Osteoblast (primary cell): ENCODE measurements around the gene TRDMT1. TPM values are rescaled to one million over a fixed set of nuclear protein-coding genes. Genes with fewer than 3 reads are reported as not detected.

Experiments
- DNase-seq: peaks from one replicate; pipeline ENCODE4 v3.0.0; 2011; ENCODE audit warnings: low spot score, mixed read lengths; ENCODE audit not compliant: insufficient read length; ENCODE audit errors: missing footprints
- H2AFZ ChIP-seq: 2 replicates; pipeline ENCODE4 v1.6.0; 2011; ENCODE audit warnings: mild to moderate bottlenecking, low read length
- H3K27ac ChIP-seq: 2 replicates; pipeline ENCODE4 v1.5.1; 2011; ENCODE audit warnings: mild to moderate bottlenecking, low read depth, low read length, moderate library complexity
- H3K27me3 ChIP-seq: 2 replicates; pipeline ENCODE4 v1.6.0; 2012; ENCODE audit warnings: mild to moderate bottlenecking, control low read depth, inconsistent platforms, low read length, moderate library complexity; ENCODE audit not compliant: insufficient read depth
- H3K36me3 ChIP-seq: 2 replicates; pipeline ENCODE4 v1.5.1; 2011; ENCODE audit warnings: mild to moderate bottlenecking, low read length, control low read depth, moderate library complexity; ENCODE audit not compliant: insufficient read depth
- H3K4me1 ChIP-seq: 2 replicates; pipeline ENCODE4 v1.5.1; 2011; ENCODE audit warnings: mild to moderate bottlenecking, low read length, control low read depth, moderate library complexity; ENCODE audit not compliant: insufficient read depth
- H3K4me2 ChIP-seq: 2 replicates; pipeline ENCODE4 v1.6.0; 2011; ENCODE audit warnings: mild to moderate bottlenecking, low read length; ENCODE audit not compliant: insufficient read depth
- H3K4me3 ChIP-seq: fragments of 200-600 bp; sonication (generic); 3 replicates; pipeline ENCODE4 v1.5.1; 2012; ENCODE audit warnings: mild to moderate bottlenecking, low read length, inconsistent platforms; ENCODE audit not compliant: insufficient read depth
- H3K79me2 ChIP-seq: 2 replicates; pipeline ENCODE4 v1.6.0; 2012; ENCODE audit warnings: mild to moderate bottlenecking, low read length, control low read depth, inconsistent platforms; ENCODE audit not compliant: insufficient read depth
- H3K9me3 ChIP-seq: 2 replicates; pipeline ENCODE4 v1.5.1; 2011; ENCODE audit warnings: low read depth, low read length, control low read depth
- H4K20me1 ChIP-seq: 2 replicates; pipeline ENCODE4 v1.6.0; 2012; ENCODE audit warnings: mild to moderate bottlenecking, low read length, control low read depth; ENCODE audit not compliant: insufficient read depth
- CTCF ChIP-seq: IDR thresholded peaks from 2 replicates; pipeline ENCODE4 v1.5.1; 2011; ENCODE audit warnings: mild to moderate bottlenecking, low read depth, low read length, moderate library complexity; ENCODE audit errors: extremely low read depth
- total RNA-seq: library from RNA; depleted of rRNA; stranded (reverse); fragments of >200 nt; gene quantifications from 2 replicates; pipeline ENCODE4 v1.2.3, GENCODE V29; 2012

The TRDMT1 gene
- total RNA-seq, 1 donor: 7.6 TPM

- peaks cover 54% of the 10 kb centered on the region for H3K36me3 ChIP-seq
- H3K9me3 ChIP-seq: no peaks in the 10 kb centered on the region
- H2AFZ ChIP-seq: no peak overlapping the region
- peaks cover 51% of the 10 kb centered on the region for H3K4me1 ChIP-seq
- H4K20me1 ChIP-seq: peaks cover 53% of the 10 kb centered on the region
- no peak for TF ChIP-seq CTCF
- no peaks in the 10 kb centered on the region for H3K27me3 ChIP-seq
- no peak overlapping the region for H3K4me3 ChIP-seq
- no peak for DNase-seq
- peaks cover 27% of the 10 kb centered on the region for H3K79me2 ChIP-seq
- no peak overlapping the region for H3K4me2 ChIP-seq
- H3K27ac ChIP-seq: peak overlapping the region; percentile 76
These were observed 35.7 kb upstream of the TRDMT1 start for GRCh38 chr10:17237149-17237527.

- H3K4me1 ChIP-seq: peaks cover 57% of the 10 kb centered on the region
- DNase-seq: no peak
- TF ChIP-seq CTCF: no peak
- no peak overlapping the region for H3K4me2 ChIP-seq
- peak overlapping the region; percentile 94 for H3K27ac ChIP-seq
- H4K20me1 ChIP-seq: peaks cover 58% of the 10 kb centered on the region
- peaks cover 32% of the 10 kb centered on the region for H3K79me2 ChIP-seq
- no peaks in the 10 kb centered on the region for H3K27me3 ChIP-seq
- no peaks in the 10 kb centered on the region for H3K9me3 ChIP-seq
- H2AFZ ChIP-seq: no peak overlapping the region
- peak overlapping the region; percentile 14 for H3K4me3 ChIP-seq
- peaks cover 59% of the 10 kb centered on the region for H3K36me3 ChIP-seq
These were observed 35.1 kb upstream of the TRDMT1 start for GRCh38 chr10:17236468-17237148.

- Histone ChIP-seq H3K4me3 (peak overlapping the region; percentile 47), H2AFZ (no peak overlapping the region), H4K20me1 (peaks cover 73% of the 10 kb centered on the region), H3K27me3 (no peaks in the 10 kb centered on the region), H3K36me3 (peaks cover 74% of the 10 kb centered on the region), H3K9me3 (no peaks in the 10 kb centered on the region), H3K79me2 (peaks cover 47% of the 10 kb centered on the region), H3K4me2 (peak overlapping the region; percentile 93), H3K27ac (peak overlapping the region; percentile 94), H3K4me1 (peaks cover 59% of the 10 kb centered on the region)
- peak; percentile 29 for TF ChIP-seq CTCF
- DNase-seq: no peak
These were observed 33.7 kb upstream of the TRDMT1 start for GRCh38 chr10:17235136-17235535.

- peak overlapping the region; percentile 94 for H3K27ac ChIP-seq
- no peak overlapping the region for H2AFZ ChIP-seq
- no peak for DNase-seq
- H3K4me3 ChIP-seq: peak overlapping the region; percentile 47
- TF ChIP-seq CTCF: no peak
- peaks cover 76% of the 10 kb centered on the region for H3K36me3 ChIP-seq
- peak overlapping the region; percentile 93 for H3K4me2 ChIP-seq
- H3K9me3 ChIP-seq: no peaks in the 10 kb centered on the region
- H3K4me1 ChIP-seq: peaks cover 59% of the 10 kb centered on the region
- H4K20me1 ChIP-seq: peaks cover 79% of the 10 kb centered on the region
- peaks cover 53% of the 10 kb centered on the region for H3K79me2 ChIP-seq
- no peaks in the 10 kb centered on the region for H3K27me3 ChIP-seq
These were observed 33.0 kb upstream of the TRDMT1 start for GRCh38 chr10:17234431-17234945.
